ENCODE measurements around the gene ADO. TPM values are rescaled to one million over a fixed set of nuclear protein-coding genes. Genes with fewer than 3 reads are reported as not detected.

The ADO gene
- total RNA-seq, 4 donors from 2014 or later: 8.3 to 15.4 (median 12.0) TPM

DNA sequence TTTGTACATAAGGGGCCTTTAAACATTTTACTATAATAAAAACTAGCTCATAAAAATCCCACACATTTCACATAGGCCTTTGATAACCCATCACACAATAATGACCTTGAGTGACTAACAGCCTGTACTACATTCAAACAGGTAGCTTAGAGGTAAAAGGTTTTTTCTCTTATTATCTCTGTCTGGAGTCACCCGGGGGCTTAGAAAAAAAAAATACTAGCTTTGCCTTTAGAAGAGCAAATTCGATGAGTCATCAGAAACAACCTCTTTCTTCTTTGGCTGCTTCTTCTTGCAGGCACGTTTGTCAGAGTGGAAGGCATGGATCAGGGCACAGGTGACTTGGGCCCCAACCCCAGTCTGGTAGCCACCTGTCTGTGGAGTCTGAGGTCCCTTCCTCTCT is 43.4 kb upstream of the ADO start:
- no peak for DNase-seq
- TF ChIP-seq POLR2A (IDR thresholded peaks at IDR 0.05): no peak
- TF ChIP-seq, protein P1, sequence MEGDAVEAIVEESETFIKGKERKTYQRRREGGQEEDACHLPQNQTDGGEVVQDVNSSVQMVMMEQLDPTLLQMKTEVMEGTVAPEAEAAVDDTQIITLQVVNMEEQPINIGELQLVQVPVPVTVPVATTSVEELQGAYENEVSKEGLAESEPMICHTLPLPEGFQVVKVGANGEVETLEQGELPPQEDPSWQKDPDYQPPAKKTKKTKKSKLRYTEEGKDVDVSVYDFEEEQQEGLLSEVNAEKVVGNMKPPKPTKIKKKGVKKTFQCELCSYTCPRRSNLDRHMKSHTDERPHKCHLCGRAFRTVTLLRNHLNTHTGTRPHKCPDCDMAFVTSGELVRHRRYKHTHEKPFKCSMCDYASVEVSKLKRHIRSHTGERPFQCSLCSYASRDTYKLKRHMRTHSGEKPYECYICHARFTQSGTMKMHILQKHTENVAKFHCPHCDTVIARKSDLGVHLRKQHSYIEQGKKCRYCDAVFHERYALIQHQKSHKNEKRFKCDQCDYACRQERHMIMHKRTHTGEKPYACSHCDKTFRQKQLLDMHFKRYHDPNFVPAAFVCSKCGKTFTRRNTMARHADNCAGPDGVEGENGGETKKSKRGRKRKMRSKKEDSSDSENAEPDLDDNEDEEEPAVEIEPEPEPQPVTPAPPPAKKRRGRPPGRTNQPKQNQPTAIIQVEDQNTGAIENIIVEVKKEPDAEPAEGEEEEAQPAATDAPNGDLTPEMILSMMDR (IDR thresholded peaks at IDR 0.05): no peak
- no peaks in the 10 kb centered on the region for H3K4me1 ChIP-seq
- no peak overlapping the region for H3K27ac ChIP-seq
- no peaks in the 10 kb centered on the region for H3K27me3 ChIP-seq
- no peaks in the 10 kb centered on the region for H3K9me3 ChIP-seq
- no peaks in the 10 kb centered on the region for H3K36me3 ChIP-seq
- no peak overlapping the region for H3K4me3 ChIP-seq

DNA sequence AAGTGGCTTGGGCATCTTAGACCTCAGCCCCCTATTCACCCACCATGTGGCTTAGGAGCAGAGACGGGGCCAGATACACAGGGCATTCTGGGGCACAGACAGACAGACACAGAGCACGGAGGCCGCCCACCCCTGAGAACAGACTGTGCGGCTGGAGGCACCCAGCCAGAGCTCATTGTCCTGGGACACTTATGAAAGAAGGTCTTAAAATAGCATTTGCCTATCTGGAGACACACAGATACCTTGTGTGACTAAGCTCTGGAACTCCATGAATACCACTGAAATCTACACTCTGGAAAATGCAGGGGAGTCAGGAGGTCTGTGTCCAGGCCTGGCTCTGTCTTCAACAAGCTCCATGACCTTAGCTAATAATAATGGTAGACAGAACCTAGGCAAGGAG is 41.4 kb upstream of the ADO start:
- Histone ChIP-seq H3K36me3 (no peaks in the 10 kb centered on the region), H3K27ac (no peak overlapping the region), H3K9me3 (no peaks in the 10 kb centered on the region), H3K4me3 (no peak overlapping the region), H3K4me1 (no peaks in the 10 kb centered on the region), H3K27me3 (no peaks in the 10 kb centered on the region)
- TF ChIP-seq POLR2A (IDR thresholded peaks at IDR 0.05): no peak
- TF ChIP-seq, protein P1 (IDR thresholded peaks at IDR 0.05): no peak
- no peak for DNase-seq

DNA sequence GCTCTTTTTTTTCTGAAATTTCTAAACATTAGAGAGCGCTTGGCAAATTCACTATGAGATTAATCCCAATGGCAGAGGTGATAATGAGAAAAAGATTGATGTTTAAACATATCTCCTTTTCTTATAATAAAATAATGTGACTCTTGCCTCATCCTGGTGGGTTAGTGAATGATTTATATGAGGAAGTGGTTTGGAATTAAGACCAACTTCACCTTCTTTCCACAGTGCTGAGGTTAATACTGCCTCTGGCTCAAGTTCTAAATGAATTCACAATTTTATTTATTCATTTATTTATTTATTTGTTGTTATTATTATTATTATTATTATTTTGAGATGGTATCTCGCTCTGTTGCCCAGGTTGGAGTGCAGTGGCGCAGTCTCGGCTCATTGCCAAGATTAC is 40.5 kb upstream of the ADO start:
- H3K27ac ChIP-seq: no peak overlapping the region
- no peaks in the 10 kb centered on the region for H3K27me3 ChIP-seq
- no peak for DNase-seq
- H3K36me3 ChIP-seq: no peaks in the 10 kb centered on the region
- no peaks in the 10 kb centered on the region for H3K4me1 ChIP-seq
- no peaks in the 10 kb centered on the region for H3K9me3 ChIP-seq
- TF ChIP-seq, protein P1 (IDR thresholded peaks at IDR 0.05): no peak
- no peak for TF ChIP-seq POLR2A (IDR thresholded peaks at IDR 0.05)
- H3K4me3 ChIP-seq: no peak overlapping the region

DNA sequence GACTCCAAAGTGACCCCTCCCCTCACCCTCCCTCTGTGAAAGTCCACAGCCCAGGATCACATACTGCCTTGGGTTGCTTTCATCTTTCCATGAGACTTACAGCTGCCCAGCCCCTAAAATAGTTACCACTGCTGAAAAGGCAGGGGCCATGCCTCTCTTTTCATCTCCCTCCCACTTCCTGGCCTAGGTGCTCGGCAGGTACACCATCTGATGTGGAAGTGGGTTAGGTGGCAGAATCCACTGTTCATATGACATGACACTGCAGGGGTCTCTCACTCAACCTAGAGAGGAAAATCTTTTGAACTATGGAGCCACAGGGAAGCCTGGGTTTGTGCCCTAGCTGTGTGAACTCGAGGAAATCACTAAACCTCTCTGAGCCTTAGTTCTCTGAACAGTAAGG is 38.8 kb upstream of the ADO start:
- Histone ChIP-seq H3K4me1 (no peaks in the 10 kb centered on the region), H3K27ac (peak overlapping the region in 1 of 4 donors; percentile 57), H3K36me3 (no peaks in the 10 kb centered on the region), H3K27me3 (no peaks in the 10 kb centered on the region), H3K4me3 (no peak overlapping the region), H3K9me3 (no peaks in the 10 kb centered on the region)
- no peak for DNase-seq
- TF ChIP-seq, protein P1 (IDR thresholded peaks at IDR 0.05): no peak
- TF ChIP-seq POLR2A (IDR thresholded peaks at IDR 0.05): no peak

DNA sequence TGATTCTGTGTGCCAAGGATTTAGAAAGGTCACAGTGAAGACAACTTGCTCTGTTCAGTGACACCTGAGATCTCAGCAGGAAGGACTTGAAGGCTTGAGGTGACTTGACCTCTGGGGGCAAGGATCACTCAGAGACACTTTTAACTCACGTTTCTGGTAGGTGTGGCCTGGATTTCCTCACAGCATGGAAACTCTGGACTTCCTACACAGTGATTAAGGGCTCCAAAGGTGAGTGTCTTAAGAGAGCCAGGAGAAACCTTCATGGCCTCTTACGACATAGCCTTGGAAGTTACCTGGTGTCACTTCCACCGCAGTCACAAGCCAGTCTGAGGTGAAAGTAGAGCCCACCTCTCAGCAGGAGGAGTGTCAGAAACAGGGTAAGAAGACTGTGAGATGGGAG is 38.1 kb upstream of the ADO start:
- Histone ChIP-seq H3K4me3 (no peak overlapping the region), H3K9me3 (no peaks in the 10 kb centered on the region), H3K36me3 (no peaks in the 10 kb centered on the region), H3K27me3 (no peaks in the 10 kb centered on the region), H3K27ac (peak overlapping the region in 1 of 4 donors; percentile 57), H3K4me1 (no peaks in the 10 kb centered on the region)
- TF ChIP-seq, protein P1 (IDR thresholded peaks at IDR 0.05): no peak
- no peak for TF ChIP-seq POLR2A (IDR thresholded peaks at IDR 0.05)
- peak in 1 of 3 donors; percentile 69 for DNase-seq
